ENCODE data around the gene ART4. TPM values are rescaled to one million over a fixed set of nuclear protein-coding genes. Genes with fewer than 3 reads are reported as not detected.
A peak's percentile ranks its signal among the peaks of the same experiment; 100 is the strongest.

ART4 gene
- total RNA-seq, 4 donors from 2014 or later = 0.13 to 1.7 (median 0.62) TPM

DNA sequence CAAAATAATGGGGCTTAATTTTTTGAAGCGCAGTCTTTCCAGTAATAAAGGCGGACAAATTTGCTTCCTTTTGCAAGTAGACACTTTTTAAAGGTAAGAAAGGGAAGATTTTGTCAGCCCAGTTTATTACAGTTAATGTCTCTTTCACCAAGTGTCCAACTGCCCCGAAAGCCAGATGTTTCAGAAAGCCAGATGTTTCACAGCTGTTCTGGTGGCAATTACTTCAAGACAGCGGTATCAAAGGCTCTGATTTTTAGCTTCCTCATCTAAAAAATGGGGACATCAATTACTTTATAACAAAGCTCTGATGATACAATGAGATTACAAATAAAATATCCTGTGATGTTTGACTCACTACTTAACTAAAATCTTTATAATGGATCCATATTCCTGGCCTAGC lies 41.1 kb downstream of the ART4 start:
- 58 to 59% methylated on average over 4 of the region's 4 CpGs for WGBS, 2 donors (ENCODE audit: low coverage in 1 of 2)
- peak overlapping the region in 2 of 4 donors; percentile 87 to 95 for H3K27ac ChIP-seq
- no peaks in the 10 kb centered on the region for H3K9me3 ChIP-seq
- H3K4me1 ChIP-seq = peaks cover 0 to 30% (median 6%) of the 10 kb centered on the region in 3 donors
- peaks cover 0 to 27% of the 10 kb centered on the region in 2 donors for H3K36me3 ChIP-seq
- TF ChIP-seq EP300 (IDR thresholded peaks at IDR 0.05) = no peak
- TF ChIP-seq, protein P1, sequence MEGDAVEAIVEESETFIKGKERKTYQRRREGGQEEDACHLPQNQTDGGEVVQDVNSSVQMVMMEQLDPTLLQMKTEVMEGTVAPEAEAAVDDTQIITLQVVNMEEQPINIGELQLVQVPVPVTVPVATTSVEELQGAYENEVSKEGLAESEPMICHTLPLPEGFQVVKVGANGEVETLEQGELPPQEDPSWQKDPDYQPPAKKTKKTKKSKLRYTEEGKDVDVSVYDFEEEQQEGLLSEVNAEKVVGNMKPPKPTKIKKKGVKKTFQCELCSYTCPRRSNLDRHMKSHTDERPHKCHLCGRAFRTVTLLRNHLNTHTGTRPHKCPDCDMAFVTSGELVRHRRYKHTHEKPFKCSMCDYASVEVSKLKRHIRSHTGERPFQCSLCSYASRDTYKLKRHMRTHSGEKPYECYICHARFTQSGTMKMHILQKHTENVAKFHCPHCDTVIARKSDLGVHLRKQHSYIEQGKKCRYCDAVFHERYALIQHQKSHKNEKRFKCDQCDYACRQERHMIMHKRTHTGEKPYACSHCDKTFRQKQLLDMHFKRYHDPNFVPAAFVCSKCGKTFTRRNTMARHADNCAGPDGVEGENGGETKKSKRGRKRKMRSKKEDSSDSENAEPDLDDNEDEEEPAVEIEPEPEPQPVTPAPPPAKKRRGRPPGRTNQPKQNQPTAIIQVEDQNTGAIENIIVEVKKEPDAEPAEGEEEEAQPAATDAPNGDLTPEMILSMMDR (IDR thresholded peaks at IDR 0.05) = no peak
- TF ChIP-seq POLR2A (IDR thresholded peaks at IDR 0.05) = no peak
- no peak for TF ChIP-seq POLR2AphosphoS5 (IDR thresholded peaks at IDR 0.05)
- H3K4me3 ChIP-seq = peak overlapping the region; percentile 55 to 66
- no peaks in the 10 kb centered on the region for H3K27me3 ChIP-seq
- ATAC-seq = no peak

DNA sequence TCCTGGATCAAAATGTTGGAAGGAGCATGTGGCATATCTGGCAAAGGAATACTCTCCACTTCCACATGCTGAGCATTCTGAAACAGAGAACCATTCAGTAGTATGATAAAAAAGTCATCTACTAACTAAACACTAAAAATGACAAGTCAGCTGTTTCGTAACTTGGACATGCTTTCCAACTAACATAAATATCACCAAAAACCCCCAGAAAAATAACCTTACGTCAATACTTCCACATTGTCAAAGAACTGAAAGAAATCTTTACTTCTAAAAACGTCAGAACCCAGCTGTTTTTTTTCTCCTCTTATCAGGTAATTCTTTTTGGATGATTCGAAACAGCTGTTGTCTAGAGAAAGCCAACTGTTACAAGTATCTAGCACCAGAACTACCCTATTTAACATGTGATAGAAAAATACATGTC lies 48.3 kb downstream of the ART4 start:
- TF ChIP-seq POLR2AphosphoS5 (IDR thresholded peaks at IDR 0.05) (no peak), EP300 (IDR thresholded peaks at IDR 0.05) (no peak), POLR2A (IDR thresholded peaks at IDR 0.05) (no peak)
- TF ChIP-seq, protein P1 (IDR thresholded peaks at IDR 0.05) = no peak
- no peak overlapping the region for H3K27ac ChIP-seq
- H3K9me3 ChIP-seq = no peaks in the 10 kb centered on the region
- H3K36me3 ChIP-seq = peaks cover 8 to 96% of the 10 kb centered on the region in 2 donors
- peaks cover 0 to 7% (median 0%) of the 10 kb centered on the region in 3 donors for H3K4me1 ChIP-seq
- 64 to 65% methylated on average over 4 of the region's 4 CpGs for WGBS, 2 donors (ENCODE audit: low coverage in 1 of 2)
- H3K4me3 ChIP-seq = no peak overlapping the region
- no peaks in the 10 kb centered on the region for H3K27me3 ChIP-seq
- ATAC-seq = no peak

DNA sequence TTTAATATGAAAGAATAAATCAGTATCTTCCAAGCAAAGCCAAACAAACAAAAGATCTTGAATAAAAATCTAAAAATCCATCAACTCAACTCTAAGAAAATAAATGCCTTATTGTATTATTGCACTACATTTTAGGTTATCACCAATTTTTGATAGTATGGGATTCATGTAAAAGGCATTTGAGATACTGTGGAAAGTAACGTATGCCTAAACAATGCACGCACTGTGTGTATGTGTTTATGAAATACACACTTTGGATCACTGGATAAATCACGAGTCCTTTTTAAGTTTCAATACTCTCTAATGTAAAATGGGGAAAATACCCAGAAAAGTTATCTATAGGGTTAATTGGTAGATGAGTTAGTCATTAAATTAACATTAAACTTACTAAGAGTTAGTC lies 57.8 kb downstream of the ART4 start:
- Histone ChIP-seq H3K27me3 (no peaks in the 10 kb centered on the region), H3K4me3 (no peak overlapping the region), H3K9me3 (no peaks in the 10 kb centered on the region), H3K27ac (no peak overlapping the region), H3K4me1 (no peaks in the 10 kb centered on the region), H3K36me3 (peaks cover 8 to 62% of the 10 kb centered on the region in 2 donors)
- no peak for ATAC-seq
- 91 to 92% methylated on average over 3 of the region's 3 CpGs for WGBS, 2 donors (ENCODE audit: low coverage in 1 of 2)
- TF ChIP-seq POLR2AphosphoS5 (IDR thresholded peaks at IDR 0.05) (no peak), POLR2A (IDR thresholded peaks at IDR 0.05) (no peak), EP300 (IDR thresholded peaks at IDR 0.05) (no peak)
- TF ChIP-seq, protein P1 (IDR thresholded peaks at IDR 0.05) = no peak

DNA sequence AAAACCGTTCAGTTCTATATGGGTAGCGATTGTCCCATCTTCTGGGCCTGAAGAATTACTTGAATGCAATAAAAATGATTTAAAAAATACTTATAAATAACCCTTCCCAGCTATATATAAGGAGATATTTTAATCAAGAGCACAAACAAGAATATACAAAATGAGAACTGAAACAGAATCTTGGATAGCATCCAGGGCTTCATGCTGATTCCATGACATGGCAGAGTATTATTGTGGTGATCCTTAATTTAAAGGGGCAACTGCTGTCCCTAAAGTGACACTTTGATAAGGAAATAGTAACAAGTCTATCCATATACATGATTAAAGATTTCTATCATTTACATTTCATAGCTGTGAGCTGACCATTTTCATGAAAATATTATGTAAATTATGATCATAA lies 58.9 kb downstream of the ART4 start:
- Histone ChIP-seq H3K27ac (no peak overlapping the region), H3K4me1 (no peaks in the 10 kb centered on the region), H3K27me3 (no peaks in the 10 kb centered on the region), H3K4me3 (no peak overlapping the region), H3K9me3 (no peaks in the 10 kb centered on the region), H3K36me3 (peaks cover 8 to 51% of the 10 kb centered on the region in 2 donors)
- WGBS, 2 donors (ENCODE audit: low coverage in 1 of 2) = 64 to 91% methylated on average over 2 of the region's 2 CpGs
- ATAC-seq = no peak
- no peak for TF ChIP-seq POLR2A (IDR thresholded peaks at IDR 0.05)
- TF ChIP-seq, protein P1 (IDR thresholded peaks at IDR 0.05) = no peak
- no peak for TF ChIP-seq EP300 (IDR thresholded peaks at IDR 0.05)
- no peak for TF ChIP-seq POLR2AphosphoS5 (IDR thresholded peaks at IDR 0.05)

DNA sequence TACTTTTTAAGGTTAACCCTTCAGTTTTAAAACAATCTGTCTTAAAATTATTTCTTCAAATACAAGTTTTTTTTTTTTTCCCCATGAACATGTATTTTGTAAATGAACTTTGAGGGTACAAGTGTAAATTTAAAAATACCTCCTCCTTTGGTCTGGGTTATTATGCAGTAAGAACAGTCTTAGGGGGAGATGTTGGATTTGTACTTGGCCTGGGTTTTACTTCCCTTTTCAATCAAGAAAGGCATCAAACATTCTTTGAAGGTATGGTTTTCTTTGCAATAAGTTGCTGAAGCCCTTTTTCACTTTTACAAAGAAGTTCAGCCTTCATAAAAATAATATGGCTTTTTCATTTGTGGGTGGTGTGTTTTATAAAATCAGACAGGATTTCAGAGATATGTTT lies 60.6 kb downstream of the ART4 start:
- no peak for ATAC-seq
- no peak overlapping the region for H3K4me3 ChIP-seq
- no peaks in the 10 kb centered on the region for H3K9me3 ChIP-seq
- no peak for TF ChIP-seq EP300 (IDR thresholded peaks at IDR 0.05)
- H3K27me3 ChIP-seq = no peaks in the 10 kb centered on the region
- H3K4me1 ChIP-seq = no peaks in the 10 kb centered on the region
- H3K36me3 ChIP-seq = peaks cover 8 to 34% of the 10 kb centered on the region in 2 donors
- no peak overlapping the region for H3K27ac ChIP-seq
